HG03064 (cell line): Measurements from ENCODE around the gene SLC25A40.
"Not testable (repeated sequence)": the region's sequence is repeated elsewhere in the genome, so short reads cannot be mapped to it uniquely, and the experiment has no call there.

Source experiments
- ATAC-seq: cut with Tn5 transposase; IDR thresholded peaks from one replicate; pipeline ENCODE4 v1.9.1; 2021; ENCODE audit warnings: low read depth; ENCODE audit not compliant: unreplicated experiment

The SLC25A40 gene, protein sequence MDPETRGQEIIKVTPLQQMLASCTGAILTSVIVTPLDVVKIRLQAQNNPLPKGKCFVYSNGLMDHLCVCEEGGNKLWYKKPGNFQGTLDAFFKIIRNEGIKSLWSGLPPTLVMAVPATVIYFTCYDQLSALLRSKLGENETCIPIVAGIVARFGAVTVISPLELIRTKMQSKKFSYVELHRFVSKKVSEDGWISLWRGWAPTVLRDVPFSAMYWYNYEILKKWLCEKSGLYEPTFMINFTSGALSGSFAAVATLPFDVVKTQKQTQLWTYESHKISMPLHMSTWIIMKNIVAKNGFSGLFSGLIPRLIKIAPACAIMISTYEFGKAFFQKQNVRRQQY

DNA sequence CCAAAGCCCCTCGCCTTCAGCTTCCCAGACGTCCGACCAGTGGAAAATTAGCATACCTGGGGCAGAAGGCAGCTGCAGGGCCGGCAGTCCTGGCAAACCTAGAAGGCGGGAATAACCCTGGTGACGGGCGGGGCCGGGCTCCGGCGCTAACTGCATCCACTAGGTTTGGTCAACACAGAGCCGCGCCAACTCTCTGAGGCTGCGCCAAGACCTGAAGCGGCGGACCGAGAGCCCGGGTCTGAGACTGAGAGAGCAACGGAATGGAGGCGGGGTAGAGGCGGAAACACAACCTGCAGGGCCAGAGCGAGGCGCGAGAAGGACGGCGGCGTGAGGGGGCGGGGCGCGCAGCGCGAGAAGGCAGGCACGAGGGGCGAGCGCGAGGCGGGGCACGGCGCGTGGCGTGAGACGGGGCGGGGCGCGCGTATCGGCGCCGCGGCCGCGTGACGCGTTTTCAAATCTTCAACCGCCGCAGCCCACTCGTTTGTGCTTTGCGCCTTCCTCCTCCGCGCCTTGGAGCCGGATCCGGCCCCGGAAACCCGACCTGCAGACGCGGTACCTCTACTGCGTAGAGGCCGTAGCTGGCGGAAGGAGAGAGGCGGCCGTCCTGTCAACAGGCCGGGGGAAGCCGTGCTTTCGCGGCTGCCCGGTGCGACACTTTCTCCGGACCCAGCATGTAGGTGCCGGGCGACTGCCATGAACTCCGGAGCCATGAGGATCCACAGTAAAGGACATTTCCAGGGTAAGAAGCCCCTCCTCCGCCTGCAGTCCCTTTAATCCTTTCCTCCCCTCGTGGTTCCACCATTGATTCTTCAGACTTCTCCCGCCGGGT is at the start of gene SLC25A40, which contains the start of gene DBF4:
SLC25A40 (minus strand) TSS at position 321 of the 829 bp plus-strand sequence. CDS start 17,633 bp downstream, outside the sequence.
DBF4 (plus strand) TSS at position 454 of the 829 bp plus-strand sequence; CDS start at position 694, 240 bp downstream.
- peak; percentile 86 for ATAC-seq

DNA sequence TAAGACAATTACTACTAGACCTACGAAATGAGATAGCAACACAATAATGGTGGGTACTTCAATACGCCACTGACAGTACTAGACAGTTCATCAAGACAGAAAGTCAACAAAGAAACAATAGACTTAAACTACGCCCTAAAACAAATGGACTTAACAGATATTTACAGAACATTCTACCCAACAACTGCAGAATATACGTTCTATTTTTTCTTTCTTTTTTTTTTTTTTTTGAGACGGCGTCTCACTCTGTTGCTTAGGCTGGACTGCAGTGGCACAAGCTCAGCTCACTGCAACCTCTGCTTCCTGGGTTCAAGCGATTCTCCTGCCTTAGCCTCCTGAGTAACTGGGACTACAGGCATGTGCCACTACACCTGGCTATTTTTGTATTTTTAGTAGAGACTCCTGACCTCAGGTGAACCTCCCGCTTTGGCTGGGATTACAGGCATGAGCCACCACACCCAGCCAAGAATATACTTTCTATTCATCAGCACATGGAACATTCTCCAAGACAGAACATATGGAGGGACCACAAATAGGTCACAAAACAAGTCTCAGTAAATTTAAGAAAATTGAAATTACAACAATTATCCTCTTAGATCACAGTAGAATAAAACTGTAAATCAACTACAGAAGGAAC is 46.7 kb upstream of the SLC25A40 start:
- not testable (repeated sequence) for ATAC-seq

DNA sequence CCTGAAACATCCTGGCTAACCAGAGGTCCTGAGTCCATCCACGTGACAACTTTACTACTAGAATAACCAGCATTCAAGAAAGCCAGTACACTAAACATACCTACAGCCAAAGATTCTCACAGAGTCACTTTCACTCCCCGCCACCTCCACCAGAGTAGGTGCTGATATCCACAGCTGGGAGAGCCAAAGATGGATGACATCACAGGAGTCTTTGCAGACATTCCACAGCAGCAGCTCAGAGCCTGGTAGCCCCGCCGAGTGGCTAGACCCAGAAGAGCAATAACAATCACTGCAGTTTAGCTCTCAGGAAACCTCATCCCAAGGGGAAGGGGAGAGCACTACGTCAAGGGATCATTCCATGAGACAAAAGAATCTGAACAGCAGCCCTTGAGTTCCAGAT is 44.4 kb upstream of the SLC25A40 start:
- no peak for ATAC-seq

DNA sequence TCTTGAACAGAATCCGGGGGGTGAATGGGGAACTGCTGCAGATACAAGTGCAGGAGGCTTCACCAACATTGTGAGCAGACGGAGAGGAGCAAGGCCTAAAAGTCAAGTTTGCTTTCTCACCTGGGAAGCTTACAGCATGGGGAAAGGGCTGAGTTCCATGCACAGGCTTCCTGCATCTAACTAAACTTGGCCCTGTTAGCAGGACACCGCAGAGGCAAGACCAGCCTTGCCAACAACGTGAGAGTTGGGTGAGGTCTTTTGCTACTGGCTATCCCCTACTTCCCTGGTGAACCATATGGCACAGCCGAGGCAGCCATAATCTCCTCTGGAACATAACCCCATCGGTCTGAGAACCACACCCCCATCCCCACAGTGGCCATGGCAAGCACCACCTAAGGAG is 43.7 kb upstream of the SLC25A40 start:
- ATAC-seq, result no peak

DNA sequence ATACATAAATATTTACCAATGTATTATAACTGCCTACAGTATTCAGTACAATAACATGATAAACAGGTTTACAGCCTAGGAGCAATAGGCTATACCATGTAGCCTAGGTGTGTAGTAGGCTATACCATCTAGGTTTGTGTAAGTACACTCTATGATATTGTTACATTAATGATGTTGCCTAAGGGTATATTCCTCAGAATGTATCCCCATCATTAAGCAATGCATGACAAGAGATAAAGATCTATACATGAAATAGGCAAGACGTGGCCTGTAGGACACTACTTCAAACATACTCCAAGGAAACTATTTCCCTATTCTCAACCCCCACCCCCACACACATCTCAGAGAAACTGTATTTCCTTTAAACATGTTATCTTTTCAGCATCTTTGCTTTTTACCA is 42.6 kb upstream of the SLC25A40 start:
- no peak for ATAC-seq

DNA sequence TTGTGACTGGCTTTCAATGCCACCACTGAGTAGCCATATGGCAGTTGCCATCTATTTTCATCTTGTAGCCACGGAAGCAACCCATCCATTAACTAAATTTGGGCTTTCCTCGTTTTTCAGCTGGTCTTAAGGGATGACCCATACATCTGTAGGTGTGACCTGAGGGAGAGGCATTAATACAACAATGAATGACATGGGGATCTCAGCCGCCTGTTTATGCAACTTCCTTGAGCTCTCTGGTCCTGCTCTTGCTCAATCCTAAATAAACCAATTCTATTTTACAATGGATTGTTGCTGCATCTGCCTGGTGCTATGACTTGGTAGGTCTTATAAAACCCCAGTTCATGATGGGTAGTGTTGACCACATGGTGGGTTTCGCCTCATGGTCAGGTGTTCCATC is 36.0 kb upstream of the SLC25A40 start:
- no peak for ATAC-seq

DNA sequence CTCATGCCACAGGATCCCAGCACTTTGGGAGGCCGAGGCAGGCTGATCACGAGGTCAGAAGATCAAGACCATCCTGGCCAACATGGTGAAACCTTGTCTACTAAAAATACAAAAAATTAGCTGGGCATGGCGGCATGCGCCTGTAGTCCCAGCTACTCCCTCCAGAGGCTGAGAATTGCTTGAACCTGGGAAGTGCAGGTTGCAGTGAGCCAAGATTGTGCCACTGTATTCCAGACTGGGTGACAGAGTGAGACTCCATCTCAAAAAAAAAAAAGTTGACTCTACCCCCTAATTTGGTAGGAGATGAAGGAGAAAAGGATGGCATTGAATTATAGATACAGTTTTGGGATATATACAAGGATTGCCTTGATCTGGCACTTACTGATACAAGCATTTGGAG is 32.7 kb upstream of the SLC25A40 start:
- ATAC-seq, result not testable (repeated sequence)

DNA sequence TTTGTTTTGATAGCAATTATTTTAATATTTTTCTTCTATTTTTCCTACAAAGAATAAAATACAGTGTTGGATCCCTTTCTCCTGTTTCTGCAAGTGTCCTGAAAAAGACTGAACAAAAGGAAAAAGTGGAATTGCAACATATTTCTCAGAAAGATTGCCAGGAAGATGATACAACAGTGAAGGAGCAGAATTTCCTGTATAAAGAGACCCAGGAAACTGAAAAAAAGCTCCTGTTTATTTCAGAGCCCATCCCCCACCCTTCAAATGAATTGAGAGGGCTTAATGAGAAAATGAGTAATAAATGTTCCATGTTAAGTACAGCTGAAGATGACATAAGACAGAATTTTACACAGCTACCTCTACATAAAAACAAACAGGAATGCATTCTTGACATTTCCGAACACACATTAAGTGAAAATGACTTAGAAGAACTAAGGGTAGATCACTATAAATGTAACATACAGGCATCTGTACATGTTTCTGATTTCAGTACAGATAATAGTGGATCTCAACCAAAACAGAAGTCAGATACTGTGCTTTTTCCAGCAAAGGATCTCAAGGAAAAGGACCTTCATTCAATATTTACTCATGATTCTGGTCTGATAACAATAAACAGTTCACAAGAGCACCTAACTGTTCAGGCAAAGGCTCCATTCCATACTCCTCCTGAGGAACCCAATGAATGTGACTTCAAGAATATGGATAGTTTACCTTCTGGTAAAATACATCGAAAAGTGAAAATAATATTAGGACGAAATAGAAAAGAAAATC is 31.2 kb upstream of the SLC25A40 start:
- ATAC-seq, result not testable (repeated sequence)

- no peak for ATAC-seq
These were observed 23.1 kb upstream of the SLC25A40 start for GRCh38 chr7:87899255-87899654.

DNA sequence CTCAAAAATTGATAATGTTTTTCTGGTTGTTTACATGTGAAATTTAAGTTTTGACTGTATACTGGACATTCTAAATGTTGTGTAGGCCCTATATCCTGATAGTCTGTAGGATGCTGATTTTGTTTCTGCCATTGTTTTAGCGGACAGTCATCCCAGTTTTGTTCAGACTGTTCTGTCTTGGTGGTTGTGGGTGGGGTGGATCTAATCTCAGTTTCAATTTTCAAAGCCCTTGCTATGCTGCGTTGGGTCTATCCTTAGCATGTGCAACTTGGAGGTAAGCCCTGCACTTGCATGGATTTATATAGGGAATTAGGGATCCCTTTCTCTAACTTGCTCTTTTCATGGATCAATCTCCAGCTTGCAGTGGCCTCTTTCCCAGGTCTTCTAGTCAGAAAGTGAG is 19.2 kb upstream of the SLC25A40 start:
- ATAC-seq, result no peak

DNA sequence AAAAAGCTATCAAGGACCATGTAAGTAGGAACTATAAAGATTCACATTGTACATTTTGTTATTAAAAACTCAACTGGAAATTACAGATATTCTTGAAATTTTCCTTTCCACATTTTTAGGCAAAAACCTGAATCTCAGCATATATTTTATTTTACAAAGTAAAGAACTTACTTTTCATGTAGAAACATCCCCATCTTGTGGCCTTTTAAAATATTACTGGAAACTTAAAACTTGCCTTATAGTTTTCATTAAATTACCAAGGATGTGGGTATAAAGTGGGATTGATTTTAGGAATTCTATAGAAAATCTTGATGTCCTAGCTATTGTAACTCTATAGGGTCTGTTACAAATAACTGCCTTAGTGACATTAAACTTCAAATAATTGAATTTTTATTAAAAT is 10.7 kb upstream of the SLC25A40 start:
- ATAC-seq, result no peak

DNA sequence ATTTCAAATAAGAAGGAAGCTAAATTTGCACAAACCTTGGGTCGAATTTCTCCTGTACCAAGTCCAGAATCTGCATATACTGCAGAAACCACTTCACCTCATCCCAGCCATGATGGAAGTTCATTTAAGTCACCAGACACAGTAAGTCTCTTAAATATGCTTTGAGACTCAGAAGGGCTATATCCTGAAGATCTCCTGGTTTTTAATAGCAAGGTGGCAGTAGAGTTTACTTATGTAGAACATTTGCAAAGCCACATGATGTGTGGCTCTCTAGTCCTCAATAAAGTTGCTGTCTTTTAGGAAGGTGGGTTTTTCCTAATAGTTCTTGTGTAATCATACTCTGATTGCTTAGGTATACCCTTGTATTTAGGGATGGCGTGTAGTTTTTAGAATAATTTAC is 8.9 kb upstream of the SLC25A40 start:
- ATAC-seq, result no peak

GRCh38 chr7:87882151-87882937 is 6.2 kb upstream of the SLC25A40 start:
- no peak for ATAC-seq

DNA sequence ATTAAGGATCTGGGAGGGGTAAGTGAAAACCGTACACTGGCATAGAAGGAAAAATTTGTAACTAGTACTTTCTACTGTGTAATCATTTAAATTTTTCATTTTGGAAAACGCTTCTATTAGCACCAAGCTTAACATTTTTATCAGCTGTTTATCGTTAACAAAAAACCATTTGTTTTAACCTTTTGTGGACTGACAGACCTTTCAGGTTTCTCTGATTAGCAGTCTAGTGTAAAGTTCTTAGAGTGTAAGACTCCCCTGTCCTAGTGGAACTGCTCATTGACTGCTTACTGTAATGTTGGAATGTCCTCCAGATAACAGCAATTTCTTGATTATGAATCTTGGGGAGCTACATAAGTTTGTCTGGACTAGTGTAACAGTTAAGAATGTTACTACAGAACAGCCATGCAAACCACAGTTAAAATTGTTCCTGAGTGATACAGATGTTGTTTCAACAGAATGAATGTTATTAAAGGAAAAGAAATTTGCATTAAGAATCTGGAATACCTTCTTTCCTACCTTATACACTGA is 2.1 kb upstream of the SLC25A40 start:
- ATAC-seq, result no peak

- no peak for ATAC-seq
These were observed 1.3 kb upstream of the SLC25A40 start for GRCh38 chr7:87877366-87878040.

GRCh38 chr7:87876869-87877234 is 692 bp upstream of the SLC25A40 start:
- no peak for ATAC-seq

GRCh38 chr7:87875151-87876039 is 765 bp downstream of the SLC25A40 start:
- peak; percentile 11 for ATAC-seq

DNA sequence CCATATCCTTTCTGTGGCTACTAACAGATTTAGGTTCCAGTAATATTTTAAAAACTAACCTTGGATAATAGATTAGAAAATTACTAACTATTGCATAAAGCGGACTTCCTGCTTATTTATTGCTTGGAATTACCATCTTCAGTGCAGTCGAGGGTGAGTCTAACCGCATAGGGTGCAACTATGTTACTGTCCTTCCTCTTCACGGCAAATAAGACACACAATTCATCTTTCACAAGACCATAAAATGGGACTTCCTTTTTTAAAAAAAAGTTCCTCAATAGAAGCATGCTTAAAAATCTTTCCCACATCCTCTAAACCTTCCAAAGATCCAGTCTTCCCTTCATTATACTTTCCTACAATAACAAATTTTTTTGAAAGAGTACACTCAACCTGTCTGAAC is 2.1 kb downstream of the SLC25A40 start:
- ATAC-seq, result no peak
